Effector memory CD4-positive, alpha-beta T cell (primary cell): ENCODE measurements around the gene ZNF892.
"Not testable (repeated sequence)": the region's sequence is repeated elsewhere in the genome, so short reads cannot be mapped to it uniquely, and the experiment has no call there.

Experiments used
- DNase-seq, 3 donors: peaks; one replicate each; pipeline ENCODE4 v3.0.0-alpha.2; 2020
- H3K27ac ChIP-seq: 2 replicates; pipeline ENCODE4 v1.7.0; 2013; ENCODE audit warnings: mild to moderate bottlenecking, low read length, moderate library complexity; ENCODE audit not compliant: insufficient read depth, poor library complexity, severe bottlenecking
- H3K27me3 ChIP-seq: replicated peaks from 2 replicates; pipeline ENCODE4 v1.7.0; 2013; ENCODE audit warnings: mild to moderate bottlenecking, low read length; ENCODE audit not compliant: insufficient read depth, control insufficient read depth, poor library complexity, severe bottlenecking
- H3K36me3 ChIP-seq: 2 replicates; pipeline ENCODE4 v1.7.0; 2013; ENCODE audit warnings: mild to moderate bottlenecking, low read length, moderate library complexity; ENCODE audit not compliant: control insufficient read depth, insufficient read depth
- H3K4me1 ChIP-seq: 2 replicates; pipeline ENCODE4 v1.7.0; 2013; ENCODE audit warnings: low read length, mild to moderate bottlenecking; ENCODE audit not compliant: control insufficient read depth, insufficient read depth, poor library complexity, severe bottlenecking
- H3K4me3 ChIP-seq: 2 replicates; pipeline ENCODE4 v1.7.0; 2013; ENCODE audit warnings: low read length, low read depth, mild to moderate bottlenecking; ENCODE audit not compliant: insufficient read depth, poor library complexity, severe bottlenecking
- H3K9me3 ChIP-seq: 2 replicates; pipeline ENCODE4 v1.7.0; 2013; ENCODE audit warnings: mild to moderate bottlenecking, low read length, moderate library complexity; ENCODE audit not compliant: control insufficient read depth

The ZNF892 gene

DNA sequence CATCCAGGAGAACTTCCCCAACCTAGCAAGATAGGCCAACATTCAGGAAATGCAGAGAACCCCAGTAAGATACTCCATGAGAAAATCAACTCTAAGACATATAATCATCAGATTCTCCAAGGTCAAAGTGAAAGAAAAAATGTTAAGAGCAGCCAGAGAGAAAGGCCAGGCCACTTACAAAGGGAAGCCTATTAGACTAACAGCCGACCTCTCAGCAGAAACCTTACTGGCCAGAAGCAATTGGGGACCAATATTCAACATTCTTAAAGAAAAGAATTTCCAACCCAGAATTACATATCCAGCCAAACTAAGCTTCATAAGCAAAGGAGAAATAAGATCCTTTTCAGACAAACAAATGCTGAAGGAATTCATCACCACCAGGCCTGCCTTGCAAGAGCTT is 34.8 kb downstream of the ZNF892 start:
- H3K9me3 ChIP-seq, DNase-seq, H3K27ac ChIP-seq, H3K36me3 ChIP-seq, H3K27me3 ChIP-seq, H3K4me3 ChIP-seq, H3K4me1 ChIP-seq: not testable (repeated sequence)
